ENCODE measurements around the gene WFDC6. TPM values are rescaled to one million over a fixed set of nuclear protein-coding genes. Genes with fewer than 3 reads are reported as not detected.

WFDC6 gene
- total RNA-seq, 2 experiments from 2014 or later: not detected

DNA sequence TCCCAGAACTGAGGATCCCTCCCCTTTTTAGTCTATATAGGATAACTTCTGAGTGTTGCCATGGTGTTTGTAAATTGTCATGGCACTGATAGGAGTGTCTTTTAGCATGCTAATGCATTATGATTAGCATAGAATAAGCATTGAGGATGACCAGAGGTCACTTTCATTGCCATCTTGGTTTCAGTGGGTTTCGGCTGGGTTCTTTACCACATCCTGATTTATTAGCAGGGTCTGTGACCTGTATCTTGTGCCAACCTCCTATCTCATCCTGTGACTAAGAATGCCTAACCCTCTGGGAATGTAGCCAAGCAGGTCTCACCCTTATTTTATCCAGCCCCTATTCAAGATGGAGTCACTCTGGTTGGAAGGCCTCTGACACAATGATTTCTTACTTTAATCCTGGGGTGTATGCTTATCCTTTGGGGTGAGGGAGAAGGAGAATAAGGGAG is 50.2 kb downstream of the WFDC6 start:
- CTCF ChIA-PET: no interaction called here
- Mint-ChIP-seq H3K4me3 (no peak overlapping the region), H3K9me3 (no peaks in the 10 kb centered on the region), H3K27me3 (peaks cover 26% of the 10 kb centered on the region), H3K36me3 (ENCODE audit: low read depth) (no peaks in the 10 kb centered on the region), H3K27ac (no peak overlapping the region), H3K4me1 (ENCODE audit: low read depth) (no peaks in the 10 kb centered on the region)
- intact Hi-C loops (cut with micrococcal nuclease): no loop called here
- POLR2A ChIA-PET: no interaction called here
- DNase-seq (no peak), ATAC-seq (no peak)
- TF ChIP-seq, protein P1, sequence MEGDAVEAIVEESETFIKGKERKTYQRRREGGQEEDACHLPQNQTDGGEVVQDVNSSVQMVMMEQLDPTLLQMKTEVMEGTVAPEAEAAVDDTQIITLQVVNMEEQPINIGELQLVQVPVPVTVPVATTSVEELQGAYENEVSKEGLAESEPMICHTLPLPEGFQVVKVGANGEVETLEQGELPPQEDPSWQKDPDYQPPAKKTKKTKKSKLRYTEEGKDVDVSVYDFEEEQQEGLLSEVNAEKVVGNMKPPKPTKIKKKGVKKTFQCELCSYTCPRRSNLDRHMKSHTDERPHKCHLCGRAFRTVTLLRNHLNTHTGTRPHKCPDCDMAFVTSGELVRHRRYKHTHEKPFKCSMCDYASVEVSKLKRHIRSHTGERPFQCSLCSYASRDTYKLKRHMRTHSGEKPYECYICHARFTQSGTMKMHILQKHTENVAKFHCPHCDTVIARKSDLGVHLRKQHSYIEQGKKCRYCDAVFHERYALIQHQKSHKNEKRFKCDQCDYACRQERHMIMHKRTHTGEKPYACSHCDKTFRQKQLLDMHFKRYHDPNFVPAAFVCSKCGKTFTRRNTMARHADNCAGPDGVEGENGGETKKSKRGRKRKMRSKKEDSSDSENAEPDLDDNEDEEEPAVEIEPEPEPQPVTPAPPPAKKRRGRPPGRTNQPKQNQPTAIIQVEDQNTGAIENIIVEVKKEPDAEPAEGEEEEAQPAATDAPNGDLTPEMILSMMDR (IDR thresholded peaks at IDR 0.05): no peak

DNA sequence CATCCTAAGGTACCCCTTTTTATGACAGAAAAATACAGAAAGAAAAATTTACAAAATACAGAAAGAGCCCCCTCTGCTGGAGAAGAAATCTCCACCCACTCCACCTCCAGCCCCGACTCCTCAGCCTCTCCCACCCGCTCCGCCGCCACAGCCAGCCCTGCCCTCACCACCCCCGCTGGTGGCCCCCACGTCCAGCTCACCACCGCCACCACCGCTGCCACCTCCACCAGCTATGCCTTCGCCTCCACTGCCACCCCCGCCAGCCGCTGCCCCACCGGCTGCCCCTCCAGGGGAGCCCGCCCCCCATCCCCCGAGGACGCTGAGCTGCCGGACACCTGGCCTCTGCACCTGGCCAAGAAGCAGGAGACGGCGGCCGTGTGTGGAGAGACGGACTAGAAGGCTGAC is 52.0 kb downstream of the WFDC6 start:
- ATAC-seq: no peak
- POLR2A ChIA-PET: no interaction called here
- intact Hi-C loops (cut with micrococcal nuclease): no loop called here
- TF ChIP-seq, protein P1 (IDR thresholded peaks at IDR 0.05): no peak
- Mint-ChIP-seq H3K4me3 (no peak overlapping the region), H3K27me3 (peaks cover 30% of the 10 kb centered on the region), H3K27ac (no peak overlapping the region), H3K4me1 (ENCODE audit: low read depth) (no peaks in the 10 kb centered on the region), H3K9me3 (no peaks in the 10 kb centered on the region), H3K36me3 (ENCODE audit: low read depth) (no peaks in the 10 kb centered on the region)
- DNase-seq: peak; percentile 21
- CTCF ChIA-PET: interaction anchor here (1.2 to 1.6 kb wide), 3 partner anchors 23 to 166 kb away, joined by 3 to 6 read pairs (median 3); no protein-coding TSS in a partner anchor

DNA sequence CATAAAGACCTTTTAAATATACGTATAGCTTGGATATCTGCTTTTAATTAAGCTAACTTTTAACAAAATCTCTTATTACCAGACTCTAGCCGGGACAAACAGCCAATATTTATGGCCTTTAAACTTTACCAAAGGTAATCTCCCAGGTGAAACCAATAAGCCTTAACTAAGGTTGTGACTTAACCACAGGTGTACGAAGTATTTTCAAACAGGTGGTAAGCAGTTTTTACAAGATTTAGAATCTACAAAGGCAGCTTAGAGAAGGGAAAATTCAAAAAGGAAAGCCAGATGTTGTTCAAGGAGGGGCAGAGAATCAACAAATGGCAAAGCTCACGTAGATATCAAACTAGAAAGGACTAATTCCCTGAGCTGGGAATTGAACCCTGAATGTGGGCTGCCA is 53.9 kb downstream of the WFDC6 start:
- no peaks in the 10 kb centered on the region for H3K4me1 Mint-ChIP-seq (ENCODE audit: low read depth)
- no peaks in the 10 kb centered on the region for H3K36me3 Mint-ChIP-seq (ENCODE audit: low read depth)
- peaks cover 32% of the 10 kb centered on the region for H3K27me3 Mint-ChIP-seq
- CTCF ChIA-PET: interaction anchor here (0.8 to 2.1 kb wide), 6 partner anchors 30 to 286 kb away, joined by 3 to 11 read pairs (median 4); no protein-coding TSS in a partner anchor
- ATAC-seq: no peak
- no peak overlapping the region for H3K4me3 Mint-ChIP-seq
- H3K27ac Mint-ChIP-seq: no peak overlapping the region
- intact Hi-C loops (cut with micrococcal nuclease): no loop called here
- H3K9me3 Mint-ChIP-seq: no peaks in the 10 kb centered on the region
- POLR2A ChIA-PET: no interaction called here
- DNase-seq: no peak
- TF ChIP-seq, protein P1 (IDR thresholded peaks at IDR 0.05): no peak

DNA sequence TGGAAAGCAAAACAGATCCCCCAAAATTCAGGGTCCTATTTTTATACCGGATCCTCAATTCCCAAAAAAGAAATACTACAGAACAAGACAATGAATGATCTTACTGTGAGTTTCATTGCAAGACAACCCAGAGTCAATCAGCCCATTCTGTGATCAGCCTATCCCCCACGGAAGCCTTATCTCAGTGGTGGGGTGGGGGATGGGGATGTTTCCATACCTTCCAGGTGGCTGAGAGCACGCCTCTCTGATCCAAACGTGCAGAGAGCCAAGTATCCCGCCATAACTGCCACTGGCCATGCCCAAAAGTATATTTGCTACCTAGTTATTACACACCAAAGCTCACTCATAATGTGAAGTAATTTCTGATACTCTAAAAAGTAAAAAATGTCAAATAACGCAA is 54.6 kb downstream of the WFDC6 start:
- H3K9me3 Mint-ChIP-seq: no peaks in the 10 kb centered on the region
- ATAC-seq: no peak
- no peak overlapping the region for H3K4me3 Mint-ChIP-seq
- peaks cover 35% of the 10 kb centered on the region for H3K27me3 Mint-ChIP-seq
- TF ChIP-seq, protein P1 (IDR thresholded peaks at IDR 0.05): no peak
- H3K36me3 Mint-ChIP-seq (ENCODE audit: low read depth): no peaks in the 10 kb centered on the region
- intact Hi-C loops (cut with micrococcal nuclease): no loop called here
- no peak overlapping the region for H3K27ac Mint-ChIP-seq
- no peaks in the 10 kb centered on the region for H3K4me1 Mint-ChIP-seq (ENCODE audit: low read depth)
- POLR2A ChIA-PET: no interaction called here
- CTCF ChIA-PET: interaction anchor here (1.0 to 2.1 kb wide), 4 partner anchors 111 to 287 kb away, joined by 3 to 11 read pairs (median 7); no protein-coding TSS in a partner anchor
- no peak for DNase-seq

Other genes with a start within 250 kb of the WFDC6 start
- not detected for gene RBPJL, start 232.6 kb downstream of the WFDC6 start, total RNA-seq
- 1 to 10 TPM in 1 of 2 experiments, under 1 TPM in 1; 0.74 to 1.2 TPM for gene MATN4, start 231.2 kb downstream of the WFDC6 start, total RNA-seq
- 10 to 100 TPM; 21.1 to 22.0 TPM for gene SDC4, start 191.1 kb downstream of the WFDC6 start, total RNA-seq
- gene SYS1, start 176.3 kb downstream of the WFDC6 start, total RNA-seq: 10 to 100 TPM; 19.6 to 20.7 TPM
- gene TP53TG5, start 161.2 kb downstream of the WFDC6 start, total RNA-seq: under 1 TPM in 1 of 2 experiments, not detected in 1; 0.29 TPM
- gene DBNDD2, start 131.2 kb downstream of the WFDC6 start, total RNA-seq: 10 to 100 TPM; 13.8 to 15.5 TPM
- gene PIGT, start 123.3 kb downstream of the WFDC6 start, total RNA-seq: 10 to 100 TPM; 43.7 to 47.7 TPM
- 1 to 10 TPM; 1.3 TPM for gene WFDC2, start 69.7 kb downstream of the WFDC6 start, total RNA-seq
- not detected for gene SPINT3, start 23.9 kb downstream of the WFDC6 start, total RNA-seq
- not detected for gene EPPIN, start 7.9 kb upstream of the WFDC6 start, total RNA-seq
- gene WFDC8, start 39.8 kb upstream of the WFDC6 start, total RNA-seq: not detected
- not detected for gene WFDC10A, start 90.3 kb upstream of the WFDC6 start, total RNA-seq
- gene WFDC9, start 91.8 kb upstream of the WFDC6 start, total RNA-seq: not detected
- not detected for gene WFDC11, start 130.8 kb upstream of the WFDC6 start, total RNA-seq
- not detected for gene WFDC13, start 162.6 kb upstream of the WFDC6 start, total RNA-seq
- not detected for gene WFDC10B, start 165.5 kb upstream of the WFDC6 start, total RNA-seq
- gene SPINT4, start 182.9 kb upstream of the WFDC6 start, total RNA-seq: not detected